Muscle layer of colon (tissue), 2 donors: ENCODE results near the gene COPB2.

Experiments
- H3K27ac ChIP-seq: one replicate; pipeline ENCODE4 v1.7.0; 2013; ENCODE audit warnings: low read depth, mild to moderate bottlenecking, low read length, moderate library complexity
- H3K27me3 ChIP-seq, 2 donors: one replicate each; pipeline ENCODE4 v1.7.0; 2013; ENCODE audit warnings: low read length in 2 of 2, mild to moderate bottlenecking in 2 of 2; ENCODE audit not compliant: insufficient read depth in 2 of 2, control insufficient read depth in 1 of 2
- H3K36me3 ChIP-seq: one replicate; pipeline ENCODE4 v1.7.0; 2013; ENCODE audit warnings: mild to moderate bottlenecking, low read length; ENCODE audit not compliant: insufficient read depth
- H3K4me1 ChIP-seq: one replicate; pipeline ENCODE4 v1.7.0; 2013; ENCODE audit warnings: mild to moderate bottlenecking, low read length; ENCODE audit not compliant: insufficient read depth
- H3K4me3 ChIP-seq, 2 donors: one replicate each; pipeline ENCODE4 v1.7.0; 2013; ENCODE audit warnings: low read length in 2 of 2, low read depth in 1 of 2, mild to moderate bottlenecking in 1 of 2, moderate library complexity in 1 of 2
- H3K9ac ChIP-seq: one replicate; pipeline ENCODE4 v1.7.0; 2013; ENCODE audit warnings: low read length
- H3K9me3 ChIP-seq: one replicate; pipeline ENCODE4 v1.7.0; 2013; ENCODE audit warnings: mild to moderate bottlenecking, low read length
- donor health status: abdominal sarcoma.
- donor health status: Adenocarcinoma of cecum.

Gene COPB2

DNA sequence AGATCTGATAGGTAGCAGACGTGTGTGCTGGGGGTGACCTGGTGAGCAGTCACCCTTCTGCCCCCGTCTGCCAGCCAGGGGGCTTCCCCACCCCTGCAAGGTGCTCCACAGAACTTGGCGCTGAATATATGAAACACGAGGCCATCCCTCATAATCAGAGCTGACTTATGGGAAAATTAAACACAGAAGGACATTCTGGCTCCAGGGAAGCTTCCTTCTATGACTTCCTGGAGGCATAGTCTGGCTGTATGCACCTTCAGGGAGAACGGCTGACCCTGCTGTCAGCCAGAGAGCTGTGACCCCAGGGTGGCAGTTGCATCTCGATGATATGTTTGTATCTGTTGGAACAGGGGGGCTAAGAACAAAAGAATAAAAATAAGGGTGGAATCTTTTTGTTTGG lies 72.2 kb downstream of the COPB2 start:
- H3K9ac ChIP-seq = no peak overlapping the region
- H3K27me3 ChIP-seq = no peaks in the 10 kb centered on the region
- H3K36me3 ChIP-seq = no peaks in the 10 kb centered on the region
- no peak overlapping the region for H3K27ac ChIP-seq
- no peak overlapping the region for H3K4me3 ChIP-seq
- H3K4me1 ChIP-seq = no peaks in the 10 kb centered on the region
- no peaks in the 10 kb centered on the region for H3K9me3 ChIP-seq

DNA sequence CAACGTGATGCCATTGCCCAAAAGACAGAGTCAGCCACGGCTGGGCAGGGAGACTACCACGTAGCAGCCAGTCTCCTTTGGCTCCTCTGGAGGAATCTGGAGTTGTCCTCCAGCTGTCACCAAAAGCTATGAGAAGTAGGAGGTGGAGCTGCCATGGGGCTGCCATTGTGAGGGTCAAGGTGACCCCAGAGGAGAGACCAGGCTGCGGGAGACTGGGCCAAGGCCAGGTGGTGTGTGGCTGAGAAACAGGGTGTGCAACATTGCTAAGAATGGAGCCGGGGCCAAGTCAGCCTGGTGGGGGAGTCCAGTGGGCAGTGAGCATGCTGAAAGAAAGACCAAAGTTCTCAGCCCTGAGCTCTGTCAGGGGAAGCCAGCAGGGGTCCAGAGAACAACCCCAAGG lies 75.5 kb downstream of the COPB2 start:
- Histone ChIP-seq H3K27ac (no peak overlapping the region), H3K9ac (no peak overlapping the region), H3K9me3 (no peaks in the 10 kb centered on the region), H3K4me1 (no peaks in the 10 kb centered on the region), H3K27me3 (no peaks in the 10 kb centered on the region), H3K4me3 (no peak overlapping the region), H3K36me3 (no peaks in the 10 kb centered on the region)

- no peaks in the 10 kb centered on the region for H3K9me3 ChIP-seq
- H3K9ac ChIP-seq = no peak overlapping the region
- H3K27ac ChIP-seq = no peak overlapping the region
- H3K36me3 ChIP-seq = no peaks in the 10 kb centered on the region
- H3K27me3 ChIP-seq = no peaks in the 10 kb centered on the region
- no peaks in the 10 kb centered on the region for H3K4me1 ChIP-seq
- H3K4me3 ChIP-seq = no peak overlapping the region
Measured at GRCh38 chr3:139312959-139313358, 76.5 kb downstream of the COPB2 start.

DNA sequence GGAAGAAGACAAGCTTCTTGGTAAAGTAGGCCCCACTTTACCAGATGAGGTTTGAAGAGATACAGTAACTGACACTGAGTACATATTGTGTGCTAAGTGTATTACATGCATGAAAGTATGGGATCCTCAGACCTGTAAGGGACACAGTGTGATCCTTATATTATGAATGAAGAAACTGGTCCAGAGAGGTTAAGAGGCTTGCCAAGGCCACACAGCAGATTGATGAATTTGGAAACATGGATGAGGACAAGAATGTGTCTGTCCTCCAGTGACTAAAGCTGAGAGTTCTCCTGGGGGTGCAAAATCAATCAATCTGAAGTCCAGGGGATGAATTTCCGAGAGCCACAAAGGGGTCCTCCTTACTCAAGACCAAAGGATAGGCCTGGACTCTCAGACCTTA lies 77.0 kb downstream of the COPB2 start:
- no peak overlapping the region for H3K9ac ChIP-seq
- H3K27me3 ChIP-seq = no peaks in the 10 kb centered on the region
- no peak overlapping the region for H3K4me3 ChIP-seq
- no peak overlapping the region for H3K27ac ChIP-seq
- no peaks in the 10 kb centered on the region for H3K36me3 ChIP-seq
- H3K9me3 ChIP-seq = no peaks in the 10 kb centered on the region
- no peaks in the 10 kb centered on the region for H3K4me1 ChIP-seq

- Histone ChIP-seq H3K4me3 (no peak overlapping the region), H3K4me1 (no peaks in the 10 kb centered on the region), H3K9me3 (no peaks in the 10 kb centered on the region), H3K27me3 (no peaks in the 10 kb centered on the region), H3K27ac (no peak overlapping the region), H3K36me3 (no peaks in the 10 kb centered on the region), H3K9ac (no peak overlapping the region)
Measured at GRCh38 chr3:139311557-139311956, 77.9 kb downstream of the COPB2 start.

- H3K9me3 ChIP-seq = no peaks in the 10 kb centered on the region
- no peak overlapping the region for H3K27ac ChIP-seq
- H3K27me3 ChIP-seq = no peaks in the 10 kb centered on the region
- no peaks in the 10 kb centered on the region for H3K36me3 ChIP-seq
- no peak overlapping the region for H3K9ac ChIP-seq
- H3K4me1 ChIP-seq = no peaks in the 10 kb centered on the region
- H3K4me3 ChIP-seq = no peak overlapping the region
Measured at GRCh38 chr3:139310474-139310933, 78.9 kb downstream of the COPB2 start.

DNA sequence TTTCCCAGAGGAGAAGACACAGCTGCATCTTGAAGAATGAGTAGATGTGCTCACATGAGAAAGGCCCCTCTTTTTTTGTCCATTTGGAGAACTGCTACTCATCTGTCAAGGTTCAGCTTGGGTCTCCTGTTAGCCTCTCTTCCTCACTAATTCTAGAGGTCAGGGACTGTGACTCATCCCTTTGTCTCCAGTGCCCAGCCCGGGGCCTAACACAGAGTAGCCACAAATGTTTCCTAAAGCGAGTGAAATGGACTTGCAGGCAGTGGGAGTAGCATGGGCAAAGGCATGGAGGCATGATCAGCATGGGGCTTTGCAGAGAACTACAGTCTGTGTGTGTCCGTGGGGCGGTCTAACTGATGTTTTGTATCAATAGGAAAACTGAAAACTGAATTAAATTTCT lies 79.6 kb downstream of the COPB2 start:
- Histone ChIP-seq H3K9me3 (no peaks in the 10 kb centered on the region), H3K27ac (no peak overlapping the region), H3K36me3 (no peaks in the 10 kb centered on the region), H3K27me3 (no peaks in the 10 kb centered on the region), H3K4me3 (no peak overlapping the region), H3K9ac (no peak overlapping the region), H3K4me1 (no peaks in the 10 kb centered on the region)

GRCh38 chr3:139309061-139309591 lies 80.3 kb downstream of the COPB2 start:
- H3K36me3 ChIP-seq = no peaks in the 10 kb centered on the region
- no peak overlapping the region for H3K4me3 ChIP-seq
- no peak overlapping the region for H3K9ac ChIP-seq
- H3K27ac ChIP-seq = no peak overlapping the region
- H3K4me1 ChIP-seq = no peaks in the 10 kb centered on the region
- no peaks in the 10 kb centered on the region for H3K27me3 ChIP-seq
- H3K9me3 ChIP-seq = no peaks in the 10 kb centered on the region

GRCh38 chr3:139308560-139308959 lies 80.9 kb downstream of the COPB2 start:
- no peak overlapping the region for H3K9ac ChIP-seq
- H3K4me1 ChIP-seq = no peaks in the 10 kb centered on the region
- H3K27me3 ChIP-seq = no peaks in the 10 kb centered on the region
- H3K4me3 ChIP-seq = no peak overlapping the region
- H3K9me3 ChIP-seq = no peaks in the 10 kb centered on the region
- no peaks in the 10 kb centered on the region for H3K36me3 ChIP-seq
- H3K27ac ChIP-seq = no peak overlapping the region

- no peaks in the 10 kb centered on the region for H3K4me1 ChIP-seq
- no peak overlapping the region for H3K4me3 ChIP-seq
- H3K9ac ChIP-seq = no peak overlapping the region
- no peaks in the 10 kb centered on the region for H3K27me3 ChIP-seq
- no peak overlapping the region for H3K27ac ChIP-seq
- H3K36me3 ChIP-seq = no peaks in the 10 kb centered on the region
- H3K9me3 ChIP-seq = no peaks in the 10 kb centered on the region
Measured at GRCh38 chr3:139307601-139308555, 81.6 kb downstream of the COPB2 start.
